H1 (cell line): ENCODE results near the gene A2ML1. TPM values are rescaled to one million over a fixed set of nuclear protein-coding genes. Genes with fewer than 3 reads are reported as not detected.

Source experiments
- CTCF ChIA-PET: fragments of 300-600 bp; sonication (Branson Sonifier 250); formaldehyde crosslinking; loops from one replicate; lab custom pipeline; 2021; ENCODE audit not compliant: partially characterized antibody; lab: Charles Lee
- POLR2A ChIA-PET: fragments of 300-600 bp; sonication (Branson Sonifier 250); formaldehyde crosslinking; loops from one replicate; lab custom pipeline; 2021; ENCODE audit warnings: inconsistent platforms; ENCODE audit not compliant: partially characterized antibody; lab: Charles Lee
- DNase-seq, 2 experiments: peaks; one replicate each; pipeline versions ENCODE4 v3.0.0 to v3.0.0-alpha.2; 2010 to 2022; ENCODE audit warnings: low spot score in 2 of 2, low read depth in 1 of 2, mixed read lengths in 1 of 2
- FAIRE-seq: peaks from 2 replicates; lab custom pipeline; 2011; peaks lifted over from hg19 to GRCh38; lab: Jason Lieb, UNC
- H2AFZ ChIP-seq: 2 replicates; pipeline ENCODE4 v1.8.1; 2012; ENCODE audit warnings: low read length, inconsistent platforms
- H2AK5ac ChIP-seq: 2 replicates; pipeline ENCODE4 v1.6.1; 2013; ENCODE audit warnings: low read depth, low read length
- H2BK120ac ChIP-seq: replicated peaks from 2 replicates; pipeline ENCODE3; 2013; ENCODE audit warnings: low read depth, low read length, inconsistent platforms
- H2BK12ac ChIP-seq: 2 replicates; pipeline ENCODE4 v1.6.1; 2013; ENCODE audit warnings: low read depth, low read length
- H2BK15ac ChIP-seq: 2 replicates; pipeline ENCODE4 v1.6.1; 2013; ENCODE audit warnings: low read length
- H2BK20ac ChIP-seq: 2 replicates; pipeline ENCODE4 v1.6.1; 2013; ENCODE audit warnings: low read length
- H2BK5ac ChIP-seq: 2 replicates; pipeline ENCODE4 v1.6.1; 2013; ENCODE audit warnings: low read depth, low read length
- H3K14ac ChIP-seq: 2 replicates; pipeline ENCODE4 v1.6.1; 2013; ENCODE audit warnings: inconsistent platforms; ENCODE audit not compliant: insufficient read length
- H3K18ac ChIP-seq: 2 replicates; pipeline ENCODE4 v1.6.1; 2013; ENCODE audit warnings: low read length; ENCODE audit errors: extremely low read depth
- H3K23ac ChIP-seq: 2 replicates; pipeline ENCODE4 v1.6.1; 2013; ENCODE audit warnings: inconsistent platforms; ENCODE audit not compliant: insufficient read length
- H3K23me2 ChIP-seq: 2 replicates; pipeline ENCODE4 v1.6.1; 2013; ENCODE audit warnings: low read depth, low read length
- H3K27ac ChIP-seq: 2 replicates; pipeline ENCODE4 v1.6.1; 2011; ENCODE audit warnings: low read depth, low read length, inconsistent platforms
- H3K27me3 ChIP-seq, 4 experiments: replicated peaks in 1 of 4; 1 replicate in 1 of 4; 2 replicates in 3 of 4; pipeline versions ENCODE4 v1.6.1 to v1.8.1; 2011 to 2013; ENCODE audit warnings: low read length in 3 of 4, mild to moderate bottlenecking in 3 of 4, inconsistent platforms in 2 of 4, mixed read lengths in 2 of 4, moderate library complexity in 1 of 4; ENCODE audit not compliant: control insufficient read depth in 3 of 4, insufficient read depth in 3 of 4; ENCODE audit errors: extremely low read depth in 1 of 4
- H3K36me3 ChIP-seq, 4 experiments: 2 replicates each; pipeline versions ENCODE4 v1.6.1 to v1.8.1; 2011 to 2013; ENCODE audit warnings: mild to moderate bottlenecking in 4 of 4, low read length in 3 of 4, moderate library complexity in 2 of 4, control low read depth in 1 of 4, inconsistent platforms in 1 of 4; ENCODE audit not compliant: insufficient read depth in 4 of 4, control insufficient read depth in 2 of 4
- H3K4ac ChIP-seq: replicated peaks from 2 replicates; pipeline ENCODE3; 2013; ENCODE audit warnings: low read length, low read depth, mixed read lengths, inconsistent platforms; ENCODE audit not compliant: insufficient read length
- H3K4me1 ChIP-seq, 4 experiments: replicated peaks in 1 of 4; 1 replicate in 1 of 4; 2 replicates in 3 of 4; pipeline versions ENCODE4 v1.6.1 to v1.8.1; 2011 to 2013; ENCODE audit warnings: low read length in 3 of 4, inconsistent platforms in 2 of 4, mixed read lengths in 1 of 4; ENCODE audit not compliant: insufficient read depth in 4 of 4, control insufficient read depth in 3 of 4
- H3K4me2 ChIP-seq, 2 experiments: 2 replicates each; pipeline versions ENCODE4 v1.6.1 to v1.8.1; 2011 to 2013; ENCODE audit warnings: low read depth in 2 of 2, low read length in 2 of 2, control low read depth in 1 of 2, inconsistent platforms in 1 of 2, mild to moderate bottlenecking in 1 of 2; ENCODE audit not compliant: insufficient read depth in 1 of 2
- H3K4me3 ChIP-seq, 4 experiments: fragments of 200-600, 300-600 bp in 1 of 4; sonication (generic), shearing (Covaris generic), sonication (Bioruptor Twin) in 1 of 4; 2 replicates each; pipeline versions ENCODE4 v1.5.1 to v1.8.1; 2011 to 2016; ENCODE audit warnings: low read length in 4 of 4, low read depth in 3 of 4, control low read depth in 2 of 4, inconsistent platforms in 2 of 4, mild to moderate bottlenecking in 2 of 4, mixed read lengths in 1 of 4, moderate library complexity in 1 of 4; ENCODE audit not compliant: insufficient read depth in 2 of 4; ENCODE audit errors: extremely low read depth in 1 of 4
- H3K56ac ChIP-seq: replicated peaks from 2 replicates; pipeline ENCODE3; 2013; ENCODE audit warnings: low read depth, mild to moderate bottlenecking, mixed read lengths, low read length, inconsistent platforms; ENCODE audit not compliant: insufficient read length
- H3K79me1 ChIP-seq: 2 replicates; pipeline ENCODE4 v1.6.1; 2013; ENCODE audit warnings: low read depth, low read length, control low read depth
- H3K79me2 ChIP-seq, 2 experiments: 2 replicates each; pipeline versions ENCODE4 v1.6.1 to v1.8.1; 2012 to 2013; ENCODE audit warnings: low read length in 2 of 2, mild to moderate bottlenecking in 2 of 2, inconsistent platforms in 1 of 2; ENCODE audit not compliant: insufficient read depth in 2 of 2, control insufficient read depth in 1 of 2
- H3K9ac ChIP-seq, 4 experiments: replicated peaks in 1 of 4; 1 replicate in 1 of 4; 2 replicates in 3 of 4; pipeline versions ENCODE4 v1.6.1 to v1.8.1; 2011 to 2013; ENCODE audit warnings: low read depth in 3 of 4, low read length in 3 of 4, control low read depth in 2 of 4, mild to moderate bottlenecking in 2 of 4, moderate library complexity in 2 of 4, inconsistent platforms in 1 of 4; ENCODE audit errors: extremely low read depth in 1 of 4
- H3K9me3 ChIP-seq, 2 experiments: 2 replicates each; pipeline versions ENCODE4 v1.6.1 to v1.8.1; 2012 to 2013; ENCODE audit warnings: mild to moderate bottlenecking in 2 of 2, moderate library complexity in 2 of 2, control low read depth in 1 of 2, inconsistent platforms in 1 of 2, low read depth in 1 of 2, low read length in 1 of 2, mixed read lengths in 1 of 2; ENCODE audit not compliant: insufficient read depth in 2 of 2
- H4K20me1 ChIP-seq, 2 experiments: replicated peaks in 1 of 2; 2 replicates each; pipeline versions ENCODE3 to v1.8.1; 2011 to 2013; ENCODE audit warnings: inconsistent platforms in 2 of 2, low read length in 2 of 2, mild to moderate bottlenecking in 1 of 2; ENCODE audit not compliant: insufficient read depth in 2 of 2, control insufficient read depth in 1 of 2
- H4K5ac ChIP-seq: 2 replicates; pipeline ENCODE4 v1.6.1; 2013; ENCODE audit warnings: low read length, low read depth, mixed read lengths, inconsistent platforms; ENCODE audit not compliant: insufficient read length
- H4K8ac ChIP-seq: 2 replicates; pipeline ENCODE4 v1.8.0; 2013; ENCODE audit warnings: mild to moderate bottlenecking, moderate library complexity, low read length, inconsistent platforms; ENCODE audit not compliant: insufficient read depth; ENCODE audit errors: extremely low read depth
- H4K91ac ChIP-seq: replicated peaks from 2 replicates; pipeline ENCODE3; 2013; ENCODE audit warnings: low read length, mixed read lengths, inconsistent platforms; ENCODE audit not compliant: insufficient read length
- ATF2 ChIP-seq: IDR thresholded peaks from 2 replicates; pipeline ENCODE4 v1.6.1; 2012; ENCODE audit warnings: low read length, inconsistent platforms
- BCL11A ChIP-seq, 2 experiments: IDR thresholded peaks; one replicate each; pipeline ENCODE4 v1.6.1; 2011; ENCODE audit warnings: low read depth in 2 of 2, low read length in 2 of 2, mild to moderate bottlenecking in 2 of 2
- CEBPB ChIP-seq: IDR thresholded peaks from 2 replicates; pipeline ENCODE4 v1.6.1; 2012; ENCODE audit warnings: low read depth, low read length
- CTCF ChIP-seq, 3 experiments: IDR thresholded peaks; 1 replicate in 2 of 3; 2 replicates in 1 of 3; pipeline versions ENCODE4 v1.5.1 to v1.6.1; 2011; ENCODE audit warnings: low read length in 3 of 3, mild to moderate bottlenecking in 3 of 3, inconsistent platforms in 2 of 3, low read depth in 1 of 3, moderate library complexity in 1 of 3; ENCODE audit not compliant: insufficient read depth in 1 of 3; ENCODE audit errors: control extremely low read depth in 1 of 3
- GABPA ChIP-seq: IDR thresholded peaks from 2 replicates; pipeline ENCODE4 v1.6.1; 2011; ENCODE audit warnings: mild to moderate bottlenecking, low read length, moderate library complexity, borderline replicate concordance; ENCODE audit not compliant: insufficient read depth
- JUND ChIP-seq: IDR thresholded peaks from 2 replicates; pipeline ENCODE4 v1.6.1; 2011; ENCODE audit warnings: mild to moderate bottlenecking, improper control_type of control experiment, low read length
- RAD21 ChIP-seq, 2 experiments: IDR thresholded peaks in 1 of 2; conservative IDR thresholded peaks in 1 of 2; 2 replicates each; pipeline ENCODE4 v1.6.1; 2011; ENCODE audit warnings: low read depth in 2 of 2, low read length in 2 of 2, improper control_type of control experiment in 1 of 2, inconsistent platforms in 1 of 2, mild to moderate bottlenecking in 1 of 2, moderate library complexity in 1 of 2
- SP1 ChIP-seq: IDR thresholded peaks from 2 replicates; pipeline ENCODE4 v1.6.1; 2011; ENCODE audit warnings: low read depth, low read length
- TBP ChIP-seq: IDR thresholded peaks from 2 replicates; pipeline ENCODE4 v1.6.1; 2011; ENCODE audit warnings: low read depth, low read length, improper control_type of control experiment
- WGBS, 2 experiments: shearing (Covaris generic) in 1 of 2; methylation state at CpG; one replicate each; pipeline versions ENCODE4 v1.1.6 to v1.1.7; 2013 to 2015; ENCODE audit warnings: low lambda C conversion rate in 2 of 2, mixed read lengths in 2 of 2, inconsistent platforms in 1 of 2, low coverage in 1 of 2, missing lambda C conversion rate in 1 of 2; ENCODE audit not compliant: insufficient replicate concordance in 2 of 2, insufficient coverage in 1 of 2, insufficient read length in 1 of 2; ENCODE audit errors: extremely low coverage in 1 of 2, missing lambda C conversion rate in 1 of 2; 5-methylcytosine and 5-hydroxymethylcytosine counted together
- polyA plus RNA-seq, 7 experiments: library from polyadenylated mRNA; depleted of rRNA in 3 of 7; stranded (reverse) in 5 of 7; unstranded in 2 of 7; fragments of >200 nt in 5 of 7; fragments of 200-250 nt in 2 of 7; gene quantifications; 1 replicate in 5 of 7; 2 replicates in 1 of 7; 4 replicates in 1 of 7; pipeline versions ENCODE4 v1.2.1 to v1.2.3, GENCODE V29; 2011 to 2013; ENCODE audit warnings: missing spikeins in 2 of 7, mixed read lengths in 2 of 7
- total RNA-seq: library from RNA; stranded (reverse); fragmentation: NEBNext Ultra II Directional; extraction: Animal tissue kit (Norgen Biotek cat#: 25700); gene quantifications from 2 replicates; pipeline ENCODE4 v1.2.1, GENCODE V29; 2021

Gene A2ML1
- total and polyA plus RNA-seq, 2 of the 8 experiments (the other 6 are each of a cell fraction or from before 2014, with no cell fraction given) = 10.2 to 10.3 TPM

GRCh38 chr12:8841778-8842177 is 19.4 kb downstream of the A2ML1 start:
- Histone ChIP-seq H3K27ac (no peak overlapping the region), H3K79me2 (no peaks in the 10 kb centered on the region), H2BK15ac (no peak overlapping the region), H3K23me2 (no peaks in the 10 kb centered on the region), H4K20me1 (no peaks in the 10 kb centered on the region), H2BK12ac (no peak overlapping the region), H2BK20ac (no peak overlapping the region), H3K9ac (no peak overlapping the region), H3K18ac (no peak overlapping the region), H4K91ac (no peak overlapping the region), H3K36me3 (peaks cover 0 to 9% (median 2%) of the 10 kb centered on the region in 4 experiments; a peak in 3 of 8 replicates), H3K79me1 (no peaks in the 10 kb centered on the region), H3K4ac (no peak overlapping the region), H3K4me1 (no peaks in the 10 kb centered on the region; a peak in 1 of 7 replicates), H3K4me3 (no peak overlapping the region), H2BK5ac (no peak overlapping the region), H4K8ac (no peak overlapping the region), H3K27me3 (no peaks in the 10 kb centered on the region), H3K4me2 (no peak overlapping the region), H2AFZ (no peak overlapping the region), H3K14ac (no peak overlapping the region), H2BK120ac (no peak overlapping the region), H4K5ac (no peak overlapping the region), H3K56ac (no peak overlapping the region), H2AK5ac (no peak overlapping the region), H3K23ac (no peak overlapping the region), H3K9me3 (no peaks in the 10 kb centered on the region)
- DNase-seq = no peak
- ChIA-PET CTCF (interaction anchor here (1.0 to 1.8 kb wide), 4 partner anchors 13 to 209 kb away, joined by 3 to 5 read pairs (median 3); no protein-coding TSS in a partner anchor), POLR2A (interaction anchor here (0.8 to 1.9 kb wide), 2 partner anchors 11 to 47 kb away, joined by 3 to 5 read pairs; no protein-coding TSS in a partner anchor)
- FAIRE-seq = no peak
- WGBS, 2 experiments = 93% methylated on average over 4 of the region's 4 CpGs; no CpG with 5 or more reads in 1 of the 2 experiments
- TF ChIP-seq SP1 (no peak), ATF2 (no peak), CEBPB (no peak), TBP (no peak), CTCF (IDR thresholded peaks at IDR 0.05; ENCODE audit: control extremely low read depth in 1 of 3, insufficient read depth in 1 of 3, low read depth in 1 of 3, low read length in 3 of 3) (no peak), GABPA (no peak), JUND (no peak), BCL11A (IDR thresholded peaks at IDR 0.05; ENCODE audit: low read depth in 2 of 2, low read length in 2 of 2) (no peak), RAD21 (IDR thresholded peaks at IDR 0.05 in 1 of 2, conservative IDR thresholded peaks at IDR 0.05 in 1 of 2; ENCODE audit: low read depth in 2 of 2, low read length in 2 of 2) (no peak)
